Muscle layer of colon (tissue), 2 donors: ENCODE measurements around the gene HSD17B12.

ENCODE experiments used
- H3K27ac ChIP-seq: one replicate; pipeline ENCODE4 v1.7.0; 2013; ENCODE audit warnings: low read depth, mild to moderate bottlenecking, low read length, moderate library complexity
- H3K27me3 ChIP-seq, 2 donors: one replicate each; pipeline ENCODE4 v1.7.0; 2013; ENCODE audit warnings: low read length in 2 of 2, mild to moderate bottlenecking in 2 of 2; ENCODE audit not compliant: insufficient read depth in 2 of 2, control insufficient read depth in 1 of 2
- H3K36me3 ChIP-seq: one replicate; pipeline ENCODE4 v1.7.0; 2013; ENCODE audit warnings: mild to moderate bottlenecking, low read length; ENCODE audit not compliant: insufficient read depth
- H3K4me1 ChIP-seq: one replicate; pipeline ENCODE4 v1.7.0; 2013; ENCODE audit warnings: mild to moderate bottlenecking, low read length; ENCODE audit not compliant: insufficient read depth
- H3K4me3 ChIP-seq, 2 donors: one replicate each; pipeline ENCODE4 v1.7.0; 2013; ENCODE audit warnings: low read length in 2 of 2, low read depth in 1 of 2, mild to moderate bottlenecking in 1 of 2, moderate library complexity in 1 of 2
- H3K9ac ChIP-seq: one replicate; pipeline ENCODE4 v1.7.0; 2013; ENCODE audit warnings: low read length
- H3K9me3 ChIP-seq: one replicate; pipeline ENCODE4 v1.7.0; 2013; ENCODE audit warnings: mild to moderate bottlenecking, low read length
- donor health status: abdominal sarcoma.
- donor health status: Adenocarcinoma of cecum.

Gene HSD17B12

GRCh38 chr11:43810929-43811596 is 130.5 kb downstream of the HSD17B12 start:
- no peak overlapping the region for H3K9ac ChIP-seq
- H3K36me3 ChIP-seq: no peaks in the 10 kb centered on the region
- no peaks in the 10 kb centered on the region for H3K9me3 ChIP-seq
- H3K4me1 ChIP-seq: no peaks in the 10 kb centered on the region
- no peak overlapping the region for H3K27ac ChIP-seq
- H3K4me3 ChIP-seq: no peak overlapping the region
- H3K27me3 ChIP-seq: no peaks in the 10 kb centered on the region

- Histone ChIP-seq H3K27ac (no peak overlapping the region), H3K27me3 (no peaks in the 10 kb centered on the region), H3K4me3 (no peak overlapping the region), H3K4me1 (no peaks in the 10 kb centered on the region), H3K9ac (no peak overlapping the region), H3K9me3 (no peaks in the 10 kb centered on the region), H3K36me3 (no peaks in the 10 kb centered on the region)
These were observed 131.9 kb downstream of the HSD17B12 start for GRCh38 chr11:43812471-43812870.

- no peaks in the 10 kb centered on the region for H3K9me3 ChIP-seq
- H3K27ac ChIP-seq: no peak overlapping the region
- H3K4me1 ChIP-seq: no peaks in the 10 kb centered on the region
- H3K4me3 ChIP-seq: no peak overlapping the region
- H3K36me3 ChIP-seq: no peaks in the 10 kb centered on the region
- no peak overlapping the region for H3K9ac ChIP-seq
- no peaks in the 10 kb centered on the region for H3K27me3 ChIP-seq
These were observed 137.7 kb downstream of the HSD17B12 start for GRCh38 chr11:43818220-43818619.

- H3K9ac ChIP-seq: no peak overlapping the region
- H3K4me3 ChIP-seq: no peak overlapping the region
- H3K27ac ChIP-seq: no peak overlapping the region
- no peaks in the 10 kb centered on the region for H3K9me3 ChIP-seq
- H3K4me1 ChIP-seq: no peaks in the 10 kb centered on the region
- H3K27me3 ChIP-seq: no peaks in the 10 kb centered on the region
- peaks cover 4% of the 10 kb centered on the region for H3K36me3 ChIP-seq
These were observed 139.4 kb downstream of the HSD17B12 start for GRCh38 chr11:43819926-43820325.

- Histone ChIP-seq H3K9me3 (no peaks in the 10 kb centered on the region), H3K9ac (no peak overlapping the region), H3K36me3 (peaks cover 4% of the 10 kb centered on the region), H3K27me3 (no peaks in the 10 kb centered on the region), H3K4me1 (no peaks in the 10 kb centered on the region), H3K4me3 (no peak overlapping the region), H3K27ac (no peak overlapping the region)
These were observed 142.8 kb downstream of the HSD17B12 start for GRCh38 chr11:43823316-43823715.

GRCh38 chr11:43823851-43824250 is 143.3 kb downstream of the HSD17B12 start:
- no peak overlapping the region for H3K27ac ChIP-seq
- no peaks in the 10 kb centered on the region for H3K4me1 ChIP-seq
- no peaks in the 10 kb centered on the region for H3K27me3 ChIP-seq
- H3K9ac ChIP-seq: no peak overlapping the region
- H3K36me3 ChIP-seq: peaks cover 4% of the 10 kb centered on the region
- no peak overlapping the region for H3K4me3 ChIP-seq
- no peaks in the 10 kb centered on the region for H3K9me3 ChIP-seq

- Histone ChIP-seq H3K36me3 (peaks cover 4% of the 10 kb centered on the region), H3K27ac (no peak overlapping the region), H3K9ac (no peak overlapping the region), H3K9me3 (no peaks in the 10 kb centered on the region), H3K4me1 (no peaks in the 10 kb centered on the region), H3K4me3 (no peak overlapping the region), H3K27me3 (no peaks in the 10 kb centered on the region)
These were observed 144.8 kb downstream of the HSD17B12 start for GRCh38 chr11:43825217-43825816.

GRCh38 chr11:43830928-43831440 is 150.4 kb downstream of the HSD17B12 start:
- Histone ChIP-seq H3K27ac (no peak overlapping the region), H3K4me1 (no peaks in the 10 kb centered on the region), H3K27me3 (no peaks in the 10 kb centered on the region)

GRCh38 chr11:43832536-43832935 is 152.0 kb downstream of the HSD17B12 start:
- H3K9ac ChIP-seq: no peak overlapping the region
- H3K27ac ChIP-seq: no peak overlapping the region
- no peak overlapping the region for H3K4me3 ChIP-seq
- no peaks in the 10 kb centered on the region for H3K27me3 ChIP-seq
- H3K4me1 ChIP-seq: no peaks in the 10 kb centered on the region
- no peaks in the 10 kb centered on the region for H3K36me3 ChIP-seq
- no peaks in the 10 kb centered on the region for H3K9me3 ChIP-seq

More at GRCh38 chr11:43830928-43831440, 150.4 kb downstream of the HSD17B12 start:
- no peaks in the 10 kb centered on the region for H3K9me3 ChIP-seq
- H3K36me3 ChIP-seq: no peaks in the 10 kb centered on the region
- no peak overlapping the region for H3K9ac ChIP-seq
- no peak overlapping the region for H3K4me3 ChIP-seq

- Histone ChIP-seq H3K36me3 (no peaks in the 10 kb centered on the region), H3K27ac (no peak overlapping the region), H3K9ac (no peak overlapping the region), H3K4me3 (no peak overlapping the region), H3K4me1 (no peaks in the 10 kb centered on the region), H3K9me3 (no peaks in the 10 kb centered on the region), H3K27me3 (no peaks in the 10 kb centered on the region)
These were observed 153.1 kb downstream of the HSD17B12 start for GRCh38 chr11:43833657-43834073.

- H3K27ac ChIP-seq: no peak overlapping the region
- no peak overlapping the region for H3K9ac ChIP-seq
- no peaks in the 10 kb centered on the region for H3K27me3 ChIP-seq
- no peaks in the 10 kb centered on the region for H3K4me1 ChIP-seq
- H3K9me3 ChIP-seq: no peaks in the 10 kb centered on the region
- no peak overlapping the region for H3K4me3 ChIP-seq
- H3K36me3 ChIP-seq: no peaks in the 10 kb centered on the region
These were observed 153.7 kb downstream of the HSD17B12 start for GRCh38 chr11:43834286-43834685.

- H3K9ac ChIP-seq: no peak overlapping the region
- H3K27ac ChIP-seq: no peak overlapping the region
- no peaks in the 10 kb centered on the region for H3K9me3 ChIP-seq
- H3K27me3 ChIP-seq: no peaks in the 10 kb centered on the region
- no peak overlapping the region for H3K4me3 ChIP-seq
- H3K36me3 ChIP-seq: no peaks in the 10 kb centered on the region
- H3K4me1 ChIP-seq: no peaks in the 10 kb centered on the region
These were observed 154.6 kb downstream of the HSD17B12 start for GRCh38 chr11:43835104-43835503.
